ENCODE results near the gene SENP2.
"Not testable (repeated sequence)": the region's sequence is repeated elsewhere in the genome, so short reads cannot be mapped to it uniquely, and the experiment has no call there.

Gene SENP2

GRCh38 chr3:185655426-185656320 is 69.6 kb downstream of the SENP2 start:
- H3K27ac ChIP-seq (ENCODE audit: insufficient read depth, low read depth, low read length, poor library complexity, severe bottlenecking) = no peak overlapping the region
- no peaks in the 10 kb centered on the region for H3K9me3 ChIP-seq (ENCODE audit: control insufficient read depth, low read length)
- H3K36me3 ChIP-seq (ENCODE audit: control insufficient read depth, insufficient read depth, low read length) = peaks cover 50% of the 10 kb centered on the region
- no peaks in the 10 kb centered on the region for H3K27me3 ChIP-seq (ENCODE audit: control insufficient read depth, insufficient read depth, low read length, poor library complexity, severe bottlenecking)
- no peaks in the 10 kb centered on the region for H3K4me1 ChIP-seq (ENCODE audit: control insufficient read depth, insufficient read depth, low read length)
- no peak overlapping the region for H3K4me3 ChIP-seq (ENCODE audit: insufficient read depth, low read depth, low read length)
- WGBS, 2 experiments = 94 to 97% methylated on average over 12 of the region's 12 CpGs

- Histone ChIP-seq H3K36me3 (ENCODE audit: control insufficient read depth, insufficient read depth, low read length) (peaks cover 50% of the 10 kb centered on the region), H3K4me3 (ENCODE audit: insufficient read depth, low read depth, low read length) (no peak overlapping the region), H3K27me3 (ENCODE audit: control insufficient read depth, insufficient read depth, low read length, poor library complexity, severe bottlenecking) (no peaks in the 10 kb centered on the region), H3K27ac (ENCODE audit: insufficient read depth, low read depth, low read length, poor library complexity, severe bottlenecking) (no peak overlapping the region), H3K4me1 (ENCODE audit: control insufficient read depth, insufficient read depth, low read length) (no peaks in the 10 kb centered on the region), H3K9me3 (ENCODE audit: control insufficient read depth, low read length) (no peaks in the 10 kb centered on the region)
- WGBS, 2 experiments = 94 to 96% methylated on average over 7 to 8 of the region's 8 CpGs
Measured at GRCh38 chr3:185656321-185656840, 70.3 kb downstream of the SENP2 start.

- H3K27ac ChIP-seq (ENCODE audit: insufficient read depth, low read depth, low read length, poor library complexity, severe bottlenecking) = no peak overlapping the region
- H3K4me3 ChIP-seq (ENCODE audit: insufficient read depth, low read depth, low read length) = no peak overlapping the region
- no peaks in the 10 kb centered on the region for H3K4me1 ChIP-seq (ENCODE audit: control insufficient read depth, insufficient read depth, low read length)
- no peaks in the 10 kb centered on the region for H3K9me3 ChIP-seq (ENCODE audit: control insufficient read depth, low read length)
- WGBS, 2 experiments = 94 to 96% methylated on average over 12 of the region's 12 CpGs
- H3K36me3 ChIP-seq (ENCODE audit: control insufficient read depth, insufficient read depth, low read length) = peaks cover 47% of the 10 kb centered on the region
- H3K27me3 ChIP-seq (ENCODE audit: control insufficient read depth, insufficient read depth, low read length, poor library complexity, severe bottlenecking) = no peaks in the 10 kb centered on the region
Measured at GRCh38 chr3:185657211-185657610, 71.1 kb downstream of the SENP2 start.

- H3K4me1 ChIP-seq (ENCODE audit: control insufficient read depth, insufficient read depth, low read length) = no peaks in the 10 kb centered on the region
- no peak overlapping the region for H3K27ac ChIP-seq (ENCODE audit: insufficient read depth, low read depth, low read length, poor library complexity, severe bottlenecking)
- H3K36me3 ChIP-seq (ENCODE audit: control insufficient read depth, insufficient read depth, low read length) = peaks cover 40% of the 10 kb centered on the region
- H3K4me3 ChIP-seq (ENCODE audit: insufficient read depth, low read depth, low read length) = no peak overlapping the region
- 95 to 96% methylated on average over 15 of the region's 15 CpGs for WGBS, 2 experiments
- no peaks in the 10 kb centered on the region for H3K27me3 ChIP-seq (ENCODE audit: control insufficient read depth, insufficient read depth, low read length, poor library complexity, severe bottlenecking)
- no peaks in the 10 kb centered on the region for H3K9me3 ChIP-seq (ENCODE audit: control insufficient read depth, low read length)
Measured at GRCh38 chr3:185657691-185658503, 71.8 kb downstream of the SENP2 start.

- Histone ChIP-seq H3K9me3 (ENCODE audit: control insufficient read depth, low read length) (no peaks in the 10 kb centered on the region), H3K27me3 (ENCODE audit: control insufficient read depth, insufficient read depth, low read length, poor library complexity, severe bottlenecking) (no peaks in the 10 kb centered on the region), H3K4me1 (ENCODE audit: control insufficient read depth, insufficient read depth, low read length) (no peaks in the 10 kb centered on the region), H3K4me3 (ENCODE audit: insufficient read depth, low read depth, low read length) (no peak overlapping the region), H3K36me3 (ENCODE audit: control insufficient read depth, insufficient read depth, low read length) (peaks cover 37% of the 10 kb centered on the region), H3K27ac (ENCODE audit: insufficient read depth, low read depth, low read length, poor library complexity, severe bottlenecking) (no peak overlapping the region)
- 93 to 94% methylated on average over 8 of the region's 8 CpGs for WGBS, 2 experiments
Measured at GRCh38 chr3:185658504-185658912, 72.4 kb downstream of the SENP2 start.

- Histone ChIP-seq H3K36me3 (ENCODE audit: control insufficient read depth, insufficient read depth, low read length) (peaks cover 38% of the 10 kb centered on the region), H3K27ac (ENCODE audit: insufficient read depth, low read depth, low read length, poor library complexity, severe bottlenecking) (no peak overlapping the region), H3K4me1 (ENCODE audit: control insufficient read depth, insufficient read depth, low read length) (no peaks in the 10 kb centered on the region), H3K27me3 (ENCODE audit: control insufficient read depth, insufficient read depth, low read length, poor library complexity, severe bottlenecking) (no peaks in the 10 kb centered on the region), H3K9me3 (ENCODE audit: control insufficient read depth, low read length) (no peaks in the 10 kb centered on the region), H3K4me3 (ENCODE audit: insufficient read depth, low read depth, low read length) (no peak overlapping the region)
- 92 to 95% methylated on average over 1 of the region's 1 CpG for WGBS, 2 experiments
Measured at GRCh38 chr3:185658943-185659342, 72.8 kb downstream of the SENP2 start.

GRCh38 chr3:185659942-185660921 is 74.1 kb downstream of the SENP2 start:
- 66 to 67% methylated on average over 18 of the region's 18 CpGs for WGBS, 2 experiments
- Histone ChIP-seq H3K9me3 (ENCODE audit: control insufficient read depth, low read length) (no peaks in the 10 kb centered on the region), H3K4me3 (ENCODE audit: insufficient read depth, low read depth, low read length) (no peak overlapping the region), H3K27me3 (ENCODE audit: control insufficient read depth, insufficient read depth, low read length, poor library complexity, severe bottlenecking) (no peaks in the 10 kb centered on the region), H3K4me1 (ENCODE audit: control insufficient read depth, insufficient read depth, low read length) (no peaks in the 10 kb centered on the region), H3K36me3 (ENCODE audit: control insufficient read depth, insufficient read depth, low read length) (peaks cover 37% of the 10 kb centered on the region), H3K27ac (ENCODE audit: insufficient read depth, low read depth, low read length, poor library complexity, severe bottlenecking) (no peak overlapping the region)

GRCh38 chr3:185661296-185661695 is 75.2 kb downstream of the SENP2 start:
- H3K9me3 ChIP-seq (ENCODE audit: control insufficient read depth, low read length); H3K4me1 ChIP-seq (ENCODE audit: control insufficient read depth, insufficient read depth, low read length); H3K4me3 ChIP-seq (ENCODE audit: insufficient read depth, low read depth, low read length); H3K27ac ChIP-seq (ENCODE audit: insufficient read depth, low read depth, low read length, poor library complexity, severe bottlenecking); H3K27me3 ChIP-seq (ENCODE audit: control insufficient read depth, insufficient read depth, low read length, poor library complexity, severe bottlenecking): not testable (repeated sequence)
- 96% methylated on average over 10 of the region's 10 CpGs for WGBS, 2 experiments
- H3K36me3 ChIP-seq (ENCODE audit: control insufficient read depth, insufficient read depth, low read length) = peaks cover 31% of the 10 kb centered on the region

- Histone ChIP-seq H3K27ac (ENCODE audit: insufficient read depth, low read depth, low read length, poor library complexity, severe bottlenecking) (no peak overlapping the region), H3K9me3 (ENCODE audit: control insufficient read depth, low read length) (no peaks in the 10 kb centered on the region), H3K36me3 (ENCODE audit: control insufficient read depth, insufficient read depth, low read length) (peaks cover 27% of the 10 kb centered on the region), H3K4me3 (ENCODE audit: insufficient read depth, low read depth, low read length) (no peak overlapping the region), H3K27me3 (ENCODE audit: control insufficient read depth, insufficient read depth, low read length, poor library complexity, severe bottlenecking) (no peaks in the 10 kb centered on the region), H3K4me1 (ENCODE audit: control insufficient read depth, insufficient read depth, low read length) (no peaks in the 10 kb centered on the region)
- 93 to 95% methylated on average over 4 of the region's 4 CpGs for WGBS, 2 experiments
Measured at GRCh38 chr3:185661772-185662171, 75.7 kb downstream of the SENP2 start.
